Thyroid gland (tissue), 4 donors: ENCODE data around the gene MYLK. TPM values are rescaled to one million over a fixed set of nuclear protein-coding genes. Genes with fewer than 3 reads are reported as not detected.

ENCODE experiments used
- DNase-seq, 2 donors: peaks; one replicate each; pipeline ENCODE4 v3.0.0-alpha.2; 2019
- H3K27ac ChIP-seq, 3 donors: fragments of 200-600 bp; sonication (generic); 1 replicate in 2 of 3; 2 replicates in 1 of 3; pipeline ENCODE4 v1.5.1; 2016 to 2019; ENCODE audit warnings: mild to moderate bottlenecking in 1 of 3, moderate library complexity in 1 of 3
- H3K27me3 ChIP-seq: fragments of 200-600 bp; sonication (generic); one replicate; pipeline ENCODE4 v1.5.1; 2019
- H3K36me3 ChIP-seq, 2 donors: fragments of 200-600 bp; sonication (generic); one replicate each; pipeline ENCODE4 v1.5.1; 2016 to 2019
- H3K4me1 ChIP-seq, 2 donors: fragments of 200-600 bp; sonication (generic); one replicate each; pipeline ENCODE4 v1.5.1; 2017 to 2019
- H3K4me3 ChIP-seq, 3 donors: fragments of 200-600 bp; sonication (generic); replicated peaks in 1 of 3; 1 replicate in 2 of 3; 2 replicates in 1 of 3; pipeline ENCODE4 v1.5.1; 2016; ENCODE audit warnings: mild to moderate bottlenecking in 1 of 3
- H3K9me3 ChIP-seq: fragments of 200-600 bp; sonication (generic); one replicate; pipeline ENCODE4 v1.5.1; 2017
- CTCF ChIP-seq, 6 experiments: fragments of 200-600 bp in 3 of 6; fragments of 450-650 bp in 3 of 6; sonication (generic) in 3 of 6; IDR thresholded peaks; one replicate each; pipeline ENCODE4 v1.5.1; 2016 to 2019; ENCODE audit warnings: antibody characterized with exemption in 6 of 6, mild to moderate bottlenecking in 2 of 6, inconsistent platforms in 1 of 6, moderate library complexity in 1 of 6
- POLR2A ChIP-seq, 2 donors: fragments of 450-650 bp; IDR thresholded peaks; one replicate each; pipeline ENCODE4 v1.6.1; 2017; ENCODE audit warnings: antibody characterized with exemption in 2 of 2, mild to moderate bottlenecking in 2 of 2, moderate library complexity in 1 of 2
- WGBS, 2 donors: methylation state at CpG; one replicate each; pipeline ENCODE4 v1.1.5; 2017; 5-methylcytosine and 5-hydroxymethylcytosine counted together
- intact Hi-C: fragments of 100-400 bp; cut with DNase I; formaldehyde crosslinking; loops from one replicate; pipeline ENCODE4 v1.15.1; 2023
- total RNA-seq, 4 donors: library from RNA; depleted of rRNA; stranded (reverse); fragments of >200 nt; gene quantifications; one replicate each; pipeline ENCODE4 v1.2.3, GENCODE V29; 2016

Gene MYLK
- total RNA-seq, 4 donors from 2014 or later: 28.9 to 51.2 (median 37.4) TPM

DNA sequence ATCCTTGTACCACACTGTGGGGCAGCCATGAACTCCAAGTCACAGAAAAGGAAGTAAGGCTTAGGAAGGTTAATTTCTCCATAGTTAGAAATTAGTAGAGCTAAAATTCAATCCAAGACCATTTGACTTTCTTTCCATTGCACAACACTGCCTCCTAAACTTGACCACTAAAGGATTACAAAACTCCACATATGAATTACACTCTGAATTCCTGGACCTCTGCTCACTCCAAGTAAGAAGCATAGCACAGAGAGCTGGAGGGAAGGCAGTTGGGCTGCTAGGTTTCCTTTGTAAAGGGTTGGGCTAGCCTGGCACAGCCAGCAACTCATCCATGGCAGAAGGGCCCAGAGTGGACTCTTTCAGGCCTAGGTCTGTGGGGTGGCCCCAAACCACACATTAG lies 134.4 kb downstream of the MYLK start:
- H3K4me3 ChIP-seq: no peak overlapping the region
- no peaks in the 10 kb centered on the region for H3K36me3 ChIP-seq
- DNase-seq: no peak
- intact Hi-C loops: no loop called here
- TF ChIP-seq POLR2A (IDR thresholded peaks at IDR 0.05) (no peak), CTCF (IDR thresholded peaks at IDR 0.05) (no peak)
- H3K27me3 ChIP-seq: no peaks in the 10 kb centered on the region
- H3K4me1 ChIP-seq: no peaks in the 10 kb centered on the region
- no peaks in the 10 kb centered on the region for H3K9me3 ChIP-seq
- H3K27ac ChIP-seq: no peak overlapping the region

DNA sequence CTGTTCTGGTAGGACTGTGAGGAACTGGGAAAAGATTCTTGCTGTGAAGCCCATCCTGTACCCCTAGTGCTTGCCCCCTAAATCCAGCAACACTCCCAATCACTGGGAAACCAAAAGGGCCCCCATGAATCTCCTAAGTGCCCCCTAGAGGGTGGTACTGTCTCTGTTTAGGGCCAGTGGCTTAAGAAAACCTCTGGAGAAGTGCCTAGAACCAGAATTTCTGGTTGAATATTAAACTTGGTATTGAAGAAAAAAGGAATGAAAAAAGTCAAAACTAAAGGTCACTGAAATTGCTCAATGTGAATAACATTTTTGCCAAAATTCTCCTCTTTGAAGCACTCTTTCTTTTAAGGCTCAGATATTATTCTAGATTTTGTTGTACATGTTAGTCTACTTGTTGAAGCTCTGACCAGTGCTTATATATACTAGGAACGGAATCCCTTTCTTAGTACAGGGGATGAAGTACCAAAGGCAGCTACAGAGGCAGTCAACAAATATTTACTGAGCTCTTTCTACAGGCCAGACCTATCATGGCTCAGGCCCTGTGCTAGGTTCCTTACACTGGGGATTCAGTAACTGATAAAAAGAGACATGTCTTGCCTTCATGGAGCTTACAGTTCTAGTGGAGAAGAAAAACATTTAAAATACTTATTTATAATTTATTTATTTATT lies 138.8 kb downstream of the MYLK start:
- Histone ChIP-seq H3K36me3 (no peaks in the 10 kb centered on the region), H3K27ac (no peak overlapping the region), H3K27me3 (no peaks in the 10 kb centered on the region), H3K9me3 (no peaks in the 10 kb centered on the region), H3K4me3 (no peak overlapping the region), H3K4me1 (no peaks in the 10 kb centered on the region)
- DNase-seq: no peak
- TF ChIP-seq CTCF (IDR thresholded peaks at IDR 0.05) (no peak), POLR2A (IDR thresholded peaks at IDR 0.05) (no peak)
- intact Hi-C loops: no loop called here
- WGBS, 2 donors: 88 to 94% methylated on average over 1 of the region's 1 CpG

DNA sequence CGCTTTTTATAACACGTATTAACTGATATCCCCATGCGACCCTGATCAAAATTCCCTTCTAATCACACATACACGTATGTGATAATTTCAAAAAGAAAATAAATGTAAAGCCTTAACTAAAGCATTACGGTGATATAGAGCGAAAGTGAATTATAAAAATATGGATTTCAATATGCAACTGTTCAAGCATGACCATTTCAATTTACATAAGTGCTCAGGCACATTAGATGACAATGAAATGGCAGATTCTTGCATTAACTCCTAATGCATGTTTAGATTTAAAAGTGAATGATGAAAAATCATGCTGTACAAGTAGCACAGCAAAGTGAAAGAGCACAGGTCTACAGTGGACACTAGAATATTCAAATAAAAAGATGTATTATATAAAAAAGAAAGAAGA lies 140.1 kb downstream of the MYLK start:
- intact Hi-C loops: no loop called here
- no peaks in the 10 kb centered on the region for H3K27me3 ChIP-seq
- no peaks in the 10 kb centered on the region for H3K9me3 ChIP-seq
- H3K4me3 ChIP-seq: no peak overlapping the region
- H3K4me1 ChIP-seq: no peaks in the 10 kb centered on the region
- no peaks in the 10 kb centered on the region for H3K36me3 ChIP-seq
- no peak for DNase-seq
- TF ChIP-seq CTCF (IDR thresholded peaks at IDR 0.05): no peak
- TF ChIP-seq POLR2A (IDR thresholded peaks at IDR 0.05): no peak
- WGBS, 2 donors: 92 to 94% methylated on average over 6 of the region's 6 CpGs
- no peak overlapping the region for H3K27ac ChIP-seq

DNA sequence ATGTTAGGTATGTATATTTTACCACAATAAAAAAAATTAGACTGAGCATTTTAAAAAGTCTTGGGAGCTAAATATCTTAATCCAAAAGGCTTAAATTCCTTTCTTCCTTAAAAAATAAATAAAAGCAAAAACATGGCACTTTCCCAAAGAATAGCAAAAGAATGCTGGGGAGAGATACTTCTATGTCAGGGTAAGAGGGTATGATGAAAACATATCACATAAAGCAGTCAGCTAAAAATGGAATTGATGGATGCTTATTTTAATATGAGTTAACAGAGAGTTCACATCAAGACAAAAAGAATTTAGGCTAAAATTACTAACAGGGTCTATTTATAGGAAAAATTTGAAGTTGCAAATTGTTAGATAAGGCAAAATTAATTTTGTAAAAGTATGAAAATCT lies 141.0 kb downstream of the MYLK start:
- Histone ChIP-seq H3K4me3 (no peak overlapping the region), H3K27ac (no peak overlapping the region)

More for the DNA sequence above, 141.0 kb downstream of the MYLK start:
- H3K27me3 ChIP-seq: no peaks in the 10 kb centered on the region
- no peaks in the 10 kb centered on the region for H3K9me3 ChIP-seq
- intact Hi-C loops: no loop called here
- no peaks in the 10 kb centered on the region for H3K4me1 ChIP-seq
- no peak for DNase-seq
- TF ChIP-seq POLR2A (IDR thresholded peaks at IDR 0.05) (no peak), CTCF (IDR thresholded peaks at IDR 0.05) (no peak)
- no peaks in the 10 kb centered on the region for H3K36me3 ChIP-seq
